ENCODE data around the gene CLEC16A.

- TF ChIP-seq, protein P1, sequence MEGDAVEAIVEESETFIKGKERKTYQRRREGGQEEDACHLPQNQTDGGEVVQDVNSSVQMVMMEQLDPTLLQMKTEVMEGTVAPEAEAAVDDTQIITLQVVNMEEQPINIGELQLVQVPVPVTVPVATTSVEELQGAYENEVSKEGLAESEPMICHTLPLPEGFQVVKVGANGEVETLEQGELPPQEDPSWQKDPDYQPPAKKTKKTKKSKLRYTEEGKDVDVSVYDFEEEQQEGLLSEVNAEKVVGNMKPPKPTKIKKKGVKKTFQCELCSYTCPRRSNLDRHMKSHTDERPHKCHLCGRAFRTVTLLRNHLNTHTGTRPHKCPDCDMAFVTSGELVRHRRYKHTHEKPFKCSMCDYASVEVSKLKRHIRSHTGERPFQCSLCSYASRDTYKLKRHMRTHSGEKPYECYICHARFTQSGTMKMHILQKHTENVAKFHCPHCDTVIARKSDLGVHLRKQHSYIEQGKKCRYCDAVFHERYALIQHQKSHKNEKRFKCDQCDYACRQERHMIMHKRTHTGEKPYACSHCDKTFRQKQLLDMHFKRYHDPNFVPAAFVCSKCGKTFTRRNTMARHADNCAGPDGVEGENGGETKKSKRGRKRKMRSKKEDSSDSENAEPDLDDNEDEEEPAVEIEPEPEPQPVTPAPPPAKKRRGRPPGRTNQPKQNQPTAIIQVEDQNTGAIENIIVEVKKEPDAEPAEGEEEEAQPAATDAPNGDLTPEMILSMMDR (IDR thresholded peaks at IDR 0.05; ENCODE audit: insufficient read depth, low read length): no peak
- no peak for TF ChIP-seq SPI1 (IDR thresholded peaks at IDR 0.05; ENCODE audit: borderline replicate concordance, low read depth)
Measured at GRCh38 chr16:10923146-10923649, 21.2 kb upstream of the CLEC16A start.

All from HL-60 (cell line).